Nephron progenitor cell (in vitro differentiated cells): ENCODE measurements around the gene DIO2.

Experiments used
- DNase-seq: peaks from one replicate; pipeline ENCODE4 v3.0.0; 2021
- H3K27ac Mint-ChIP-seq: 2 replicates; pipeline ENCODE4 v1.8.0; 2021; ENCODE audit warnings: mild to moderate bottlenecking, moderate library complexity, mixed read lengths
- H3K27me3 Mint-ChIP-seq: 2 replicates; pipeline ENCODE4 v1.8.0; 2021; ENCODE audit warnings: mild to moderate bottlenecking, low read depth, mixed read lengths; ENCODE audit not compliant: poor library complexity
- H3K36me3 Mint-ChIP-seq: 2 replicates; pipeline ENCODE4 v1.8.0; 2021; ENCODE audit warnings: low read depth, mixed read lengths
- H3K4me1 Mint-ChIP-seq: 2 replicates; pipeline ENCODE4 v1.8.0; 2021; ENCODE audit warnings: mixed read lengths
- H3K4me3 Mint-ChIP-seq: 2 replicates; pipeline ENCODE4 v1.8.0; 2021; ENCODE audit warnings: mild to moderate bottlenecking, moderate library complexity, mixed read lengths
- H3K9me3 Mint-ChIP-seq: 2 replicates; pipeline ENCODE4 v1.8.0; 2021; ENCODE audit warnings: mild to moderate bottlenecking, moderate library complexity, mixed read lengths
- TF ChIP-seq, protein P1 (sequence below): fragments of 200-600 bp; sonication (generic); IDR thresholded peaks from 2 replicates; pipeline ENCODE4 v1.5.0; 2021; ENCODE audit warnings: antibody characterized with exemption

DIO2 gene

GRCh38 chr14:80200093-80200492 lies 11.2 kb downstream of the DIO2 start:
- Mint-ChIP-seq H3K36me3 (no peaks in the 10 kb centered on the region), H3K4me1 (peaks cover under 1% of the 10 kb centered on the region), H3K4me3 (no peak overlapping the region), H3K27me3 (no peaks in the 10 kb centered on the region), H3K9me3 (no peaks in the 10 kb centered on the region), H3K27ac (no peak overlapping the region)
- TF ChIP-seq, protein P1, sequence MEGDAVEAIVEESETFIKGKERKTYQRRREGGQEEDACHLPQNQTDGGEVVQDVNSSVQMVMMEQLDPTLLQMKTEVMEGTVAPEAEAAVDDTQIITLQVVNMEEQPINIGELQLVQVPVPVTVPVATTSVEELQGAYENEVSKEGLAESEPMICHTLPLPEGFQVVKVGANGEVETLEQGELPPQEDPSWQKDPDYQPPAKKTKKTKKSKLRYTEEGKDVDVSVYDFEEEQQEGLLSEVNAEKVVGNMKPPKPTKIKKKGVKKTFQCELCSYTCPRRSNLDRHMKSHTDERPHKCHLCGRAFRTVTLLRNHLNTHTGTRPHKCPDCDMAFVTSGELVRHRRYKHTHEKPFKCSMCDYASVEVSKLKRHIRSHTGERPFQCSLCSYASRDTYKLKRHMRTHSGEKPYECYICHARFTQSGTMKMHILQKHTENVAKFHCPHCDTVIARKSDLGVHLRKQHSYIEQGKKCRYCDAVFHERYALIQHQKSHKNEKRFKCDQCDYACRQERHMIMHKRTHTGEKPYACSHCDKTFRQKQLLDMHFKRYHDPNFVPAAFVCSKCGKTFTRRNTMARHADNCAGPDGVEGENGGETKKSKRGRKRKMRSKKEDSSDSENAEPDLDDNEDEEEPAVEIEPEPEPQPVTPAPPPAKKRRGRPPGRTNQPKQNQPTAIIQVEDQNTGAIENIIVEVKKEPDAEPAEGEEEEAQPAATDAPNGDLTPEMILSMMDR = no peak
- no peak for DNase-seq

GRCh38 chr14:80188571-80188970 lies 22.7 kb downstream of the DIO2 start:
- Mint-ChIP-seq H3K36me3 (no peaks in the 10 kb centered on the region), H3K9me3 (no peaks in the 10 kb centered on the region), H3K27me3 (no peaks in the 10 kb centered on the region), H3K4me3 (no peak overlapping the region), H3K27ac (no peak overlapping the region), H3K4me1 (no peaks in the 10 kb centered on the region)
- TF ChIP-seq, protein P1 = no peak
- no peak for DNase-seq

DNA sequence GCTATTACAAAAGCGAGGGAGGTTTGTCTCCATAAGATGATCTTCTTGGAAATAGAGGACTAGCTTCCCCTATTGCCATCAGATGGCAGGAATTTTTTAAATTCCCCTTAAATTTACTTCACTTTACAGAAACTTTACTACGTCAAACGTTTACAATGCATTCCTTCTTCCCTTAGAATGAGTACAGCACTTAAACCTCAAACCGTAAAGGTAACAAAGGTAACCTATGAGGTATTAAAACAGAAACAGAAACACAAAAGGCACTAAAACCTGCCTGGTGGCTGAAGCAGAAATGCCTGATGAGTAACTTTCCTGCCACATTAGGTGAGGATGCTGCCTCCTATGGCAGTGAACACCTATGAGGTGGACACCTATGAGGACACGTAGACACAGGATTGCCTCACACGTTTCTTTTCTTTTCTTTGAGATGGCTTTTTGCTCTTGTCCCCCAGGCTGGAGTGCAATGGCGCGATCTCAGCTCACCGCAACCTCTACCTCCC lies 25.0 kb downstream of the DIO2 start:
- H3K27me3 Mint-ChIP-seq = no peaks in the 10 kb centered on the region
- TF ChIP-seq, protein P1 = no peak
- no peaks in the 10 kb centered on the region for H3K36me3 Mint-ChIP-seq
- H3K4me1 Mint-ChIP-seq = no peaks in the 10 kb centered on the region
- no peak overlapping the region for H3K4me3 Mint-ChIP-seq
- H3K9me3 Mint-ChIP-seq = no peaks in the 10 kb centered on the region
- no peak for DNase-seq
- no peak overlapping the region for H3K27ac Mint-ChIP-seq

- Mint-ChIP-seq H3K27ac (no peak overlapping the region), H3K9me3 (no peaks in the 10 kb centered on the region), H3K4me3 (no peak overlapping the region), H3K36me3 (no peaks in the 10 kb centered on the region), H3K4me1 (no peaks in the 10 kb centered on the region), H3K27me3 (peaks cover 2% of the 10 kb centered on the region)
- TF ChIP-seq, protein P1 = no peak
- no peak for DNase-seq
Observed at GRCh38 chr14:80176893-80177292, 34.4 kb downstream of the DIO2 start.

GRCh38 chr14:80172375-80173051 lies 38.8 kb downstream of the DIO2 start:
- H3K4me1 Mint-ChIP-seq = peaks cover 9% of the 10 kb centered on the region
- H3K4me3 Mint-ChIP-seq = no peak overlapping the region
- H3K27me3 Mint-ChIP-seq = peaks cover 2% of the 10 kb centered on the region
- DNase-seq = no peak
- no peaks in the 10 kb centered on the region for H3K9me3 Mint-ChIP-seq
- no peak overlapping the region for H3K27ac Mint-ChIP-seq
- TF ChIP-seq, protein P1 = no peak
- no peaks in the 10 kb centered on the region for H3K36me3 Mint-ChIP-seq

DNA sequence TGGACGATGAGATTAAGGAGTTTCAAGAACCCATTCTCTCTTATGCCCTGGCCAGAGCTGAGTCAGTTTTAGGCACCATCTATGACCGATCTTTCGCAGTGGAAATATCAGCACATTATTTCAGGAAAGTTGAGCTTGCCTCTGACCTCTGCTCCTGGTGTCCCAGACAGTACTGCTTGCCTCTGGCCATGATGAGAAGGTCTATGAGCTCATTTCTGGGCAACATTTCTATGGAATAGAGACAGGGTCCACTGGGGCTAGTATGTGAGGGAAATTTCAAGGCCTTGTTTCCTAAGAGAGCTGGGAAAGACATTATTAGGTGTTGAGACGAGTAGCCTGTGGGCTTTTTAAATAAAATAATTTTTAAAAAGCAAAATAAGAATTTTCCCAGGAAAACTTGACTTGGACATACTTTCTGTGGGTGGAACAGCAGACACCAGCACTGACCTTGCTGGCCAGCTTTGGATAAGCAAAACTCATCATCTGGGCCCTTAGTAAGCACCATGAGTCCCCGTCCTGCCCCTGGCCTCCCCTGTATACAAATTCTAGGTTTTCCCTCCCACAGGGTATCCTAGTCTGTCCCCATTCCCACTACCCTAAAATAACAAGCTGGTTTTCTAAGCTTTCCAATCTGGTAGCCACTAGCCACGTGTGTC lies 43.4 kb downstream of the DIO2 start:
- peaks cover 18% of the 10 kb centered on the region for H3K4me1 Mint-ChIP-seq
- no peak overlapping the region for H3K4me3 Mint-ChIP-seq
- TF ChIP-seq, protein P1 = no peak
- no peak overlapping the region for H3K27ac Mint-ChIP-seq
- DNase-seq = no peak
- no peaks in the 10 kb centered on the region for H3K36me3 Mint-ChIP-seq
- H3K27me3 Mint-ChIP-seq = peaks cover 2% of the 10 kb centered on the region
- H3K9me3 Mint-ChIP-seq = no peaks in the 10 kb centered on the region
